Smooth muscle cell of bladder (primary cell): ENCODE results near the gene PDLIM3. TPM values are rescaled to one million over a fixed set of nuclear protein-coding genes. Genes with fewer than 3 reads are reported as not detected.

Source experiments
- total RNA-seq: library from RNA; depleted of rRNA; stranded (reverse); fragments of >200 nt; gene quantifications from 2 replicates; pipeline ENCODE4 v1.2.3, GENCODE V29; 2014

Gene PDLIM3
- 15.8 and 28.3 TPM in 2 replicates for total RNA-seq

GRCh38 chr4:185534866-185535611, at the start of gene PDLIM3:
Gene PDLIM3 (minus strand): TSS chr4:185535507. CDS start chr4:185535434, 73 bp downstream.

GRCh38 chr4:185471235-185472102, 63.8 kb downstream of the PDLIM3 start, which contains the start of gene CCDC110:
Gene CCDC110 (minus strand): TSS chr4:185471733. CDS start chr4:185471683, 50 bp downstream.

Other genes starting within 250 kb of the PDLIM3 start
- gene LRP2BP, start 139.6 kb downstream of the PDLIM3 start, total RNA-seq = 0.28 and 0.55 TPM in 2 replicates
- 3.7 and 25.8 TPM in 2 replicates for gene ANKRD37, start 138.7 kb downstream of the PDLIM3 start, total RNA-seq
- 49.3 and 50.3 TPM in 2 replicates for gene UFSP2, start 109.5 kb downstream of the PDLIM3 start, total RNA-seq
- gene CCDC110, start 63.8 kb downstream of the PDLIM3 start, total RNA-seq = 1.7 and 2.0 TPM in 2 replicates